ENCODE measurements around the gene NUCKS1.
"Not testable (repeated sequence)": the region's sequence is repeated elsewhere in the genome, so short reads cannot be mapped to it uniquely, and the experiment has no call there.

Gene NUCKS1

GRCh38 chr1:205726619-205727125 lies 23.3 kb downstream of the NUCKS1 start:
- no peak for DNase-seq

- no peak for DNase-seq
Measured at GRCh38 chr1:205725514-205725913, 24.5 kb downstream of the NUCKS1 start.

GRCh38 chr1:205720740-205721139 lies 29.2 kb downstream of the NUCKS1 start:
- not testable (repeated sequence) for DNase-seq

- DNase-seq = no peak
Measured at GRCh38 chr1:205719762-205720161, 30.2 kb downstream of the NUCKS1 start.

- DNase-seq = no peak
Measured at GRCh38 chr1:205719015-205719414, 31.0 kb downstream of the NUCKS1 start.

GRCh38 chr1:205716371-205717132 lies 33.4 kb downstream of the NUCKS1 start:
- DNase-seq = no peak

GRCh38 chr1:205715628-205716027 lies 34.4 kb downstream of the NUCKS1 start:
- DNase-seq = peak in 1 of 2 experiments; percentile 26

- no peak for DNase-seq
Measured at GRCh38 chr1:205714906-205715246, 35.1 kb downstream of the NUCKS1 start.

- DNase-seq = peak; percentile 40 to 54
Measured at GRCh38 chr1:205714190-205714905, 35.6 kb downstream of the NUCKS1 start.

- DNase-seq = peak; percentile 81 to 83
Measured at GRCh38 chr1:205711105-205712048, 38.6 kb downstream of the NUCKS1 start.

GRCh38 chr1:205710201-205711062 lies 39.5 kb downstream of the NUCKS1 start:
- DNase-seq = no peak

GRCh38 chr1:205709640-205710039 lies 40.3 kb downstream of the NUCKS1 start:
- DNase-seq = no peak

GRCh38 chr1:205709059-205709398 lies 41.0 kb downstream of the NUCKS1 start:
- no peak for DNase-seq

- DNase-seq = no peak
Measured at GRCh38 chr1:205706601-205707502, 43.1 kb downstream of the NUCKS1 start.

- DNase-seq = peak; percentile 26 to 57
Measured at GRCh38 chr1:205704903-205705302, 45.1 kb downstream of the NUCKS1 start.

- no peak for DNase-seq
Measured at GRCh38 chr1:205703072-205703471, 46.9 kb downstream of the NUCKS1 start.

GRCh38 chr1:205701891-205702290 lies 48.1 kb downstream of the NUCKS1 start:
- no peak for DNase-seq

GRCh38 chr1:205701420-205701819 lies 48.6 kb downstream of the NUCKS1 start:
- DNase-seq = no peak

- DNase-seq = no peak
Measured at GRCh38 chr1:205700865-205701401, 49.0 kb downstream of the NUCKS1 start.

GRCh38 chr1:205699416-205699815 lies 50.6 kb downstream of the NUCKS1 start:
- DNase-seq = no peak

- DNase-seq = no peak
Measured at GRCh38 chr1:205698921-205699320, 51.1 kb downstream of the NUCKS1 start.

All from AML-193 (cell line).